GM12873 (cell line): ENCODE results near the gene HLCS.

ENCODE experiments used
- TF ChIP-seq, protein P1 (sequence below): IDR thresholded peaks from 2 replicates; pipeline ENCODE4 v1.5.1; 2012; ENCODE audit warnings: low read depth, mild to moderate bottlenecking, moderate library complexity, low read length, control low read depth; ENCODE audit not compliant: insufficient read depth; ENCODE audit errors: missing control alignments

The HLCS gene

DNA sequence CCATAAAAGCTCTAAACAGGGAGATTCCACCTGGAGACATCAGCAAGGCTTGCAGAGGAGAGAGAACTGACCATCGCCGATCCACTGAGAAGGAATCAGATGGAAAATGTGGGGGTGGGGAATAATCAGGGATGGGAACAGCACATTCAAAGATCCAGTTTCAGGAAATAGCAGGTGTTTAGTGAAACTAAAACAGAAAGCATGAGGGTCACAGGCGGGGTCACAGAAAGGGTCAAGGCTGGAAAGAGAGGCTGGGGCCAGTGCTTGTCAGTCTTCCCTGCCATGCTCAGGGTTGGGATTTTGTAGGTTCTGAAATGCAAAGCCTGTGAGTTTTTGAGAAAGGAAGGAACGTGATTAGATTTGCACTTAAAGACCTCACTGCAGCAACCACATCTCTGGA is 103.2 kb downstream of the HLCS start:
- TF ChIP-seq, protein P1, sequence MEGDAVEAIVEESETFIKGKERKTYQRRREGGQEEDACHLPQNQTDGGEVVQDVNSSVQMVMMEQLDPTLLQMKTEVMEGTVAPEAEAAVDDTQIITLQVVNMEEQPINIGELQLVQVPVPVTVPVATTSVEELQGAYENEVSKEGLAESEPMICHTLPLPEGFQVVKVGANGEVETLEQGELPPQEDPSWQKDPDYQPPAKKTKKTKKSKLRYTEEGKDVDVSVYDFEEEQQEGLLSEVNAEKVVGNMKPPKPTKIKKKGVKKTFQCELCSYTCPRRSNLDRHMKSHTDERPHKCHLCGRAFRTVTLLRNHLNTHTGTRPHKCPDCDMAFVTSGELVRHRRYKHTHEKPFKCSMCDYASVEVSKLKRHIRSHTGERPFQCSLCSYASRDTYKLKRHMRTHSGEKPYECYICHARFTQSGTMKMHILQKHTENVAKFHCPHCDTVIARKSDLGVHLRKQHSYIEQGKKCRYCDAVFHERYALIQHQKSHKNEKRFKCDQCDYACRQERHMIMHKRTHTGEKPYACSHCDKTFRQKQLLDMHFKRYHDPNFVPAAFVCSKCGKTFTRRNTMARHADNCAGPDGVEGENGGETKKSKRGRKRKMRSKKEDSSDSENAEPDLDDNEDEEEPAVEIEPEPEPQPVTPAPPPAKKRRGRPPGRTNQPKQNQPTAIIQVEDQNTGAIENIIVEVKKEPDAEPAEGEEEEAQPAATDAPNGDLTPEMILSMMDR, result no peak

DNA sequence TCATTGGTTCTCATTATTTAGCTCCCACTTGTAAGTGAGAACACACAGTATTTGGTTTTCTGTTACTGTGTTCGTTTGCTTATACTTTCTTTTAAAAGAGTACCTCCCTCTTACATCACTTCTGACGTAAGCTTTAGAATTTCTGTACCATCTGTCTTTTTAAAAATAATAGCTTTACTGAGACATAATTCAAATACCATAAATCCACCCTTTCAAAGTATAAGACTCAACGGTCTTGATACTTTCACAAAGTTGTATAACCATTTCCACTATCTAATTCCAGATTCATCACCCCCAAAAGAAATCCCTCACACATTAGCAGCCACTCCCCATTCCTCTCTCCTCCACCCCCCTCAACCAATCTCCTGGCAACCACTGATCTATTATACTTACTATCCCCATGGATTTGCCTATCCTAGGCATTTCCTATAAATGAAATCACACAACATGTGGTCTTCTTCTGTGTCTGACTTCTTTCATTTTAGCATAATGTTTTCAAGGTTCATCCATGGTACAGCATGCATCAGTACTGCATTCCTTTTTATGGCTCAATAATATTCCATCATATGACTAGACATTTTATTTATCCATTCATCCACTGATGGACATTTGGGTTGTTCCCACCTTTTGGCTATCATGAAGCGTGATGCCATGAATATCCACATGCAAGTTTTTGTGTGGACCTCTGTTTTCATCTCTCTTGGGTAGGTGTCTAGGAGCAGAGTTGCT is 104.7 kb downstream of the HLCS start:
- TF ChIP-seq, protein P1, result no peak

DNA sequence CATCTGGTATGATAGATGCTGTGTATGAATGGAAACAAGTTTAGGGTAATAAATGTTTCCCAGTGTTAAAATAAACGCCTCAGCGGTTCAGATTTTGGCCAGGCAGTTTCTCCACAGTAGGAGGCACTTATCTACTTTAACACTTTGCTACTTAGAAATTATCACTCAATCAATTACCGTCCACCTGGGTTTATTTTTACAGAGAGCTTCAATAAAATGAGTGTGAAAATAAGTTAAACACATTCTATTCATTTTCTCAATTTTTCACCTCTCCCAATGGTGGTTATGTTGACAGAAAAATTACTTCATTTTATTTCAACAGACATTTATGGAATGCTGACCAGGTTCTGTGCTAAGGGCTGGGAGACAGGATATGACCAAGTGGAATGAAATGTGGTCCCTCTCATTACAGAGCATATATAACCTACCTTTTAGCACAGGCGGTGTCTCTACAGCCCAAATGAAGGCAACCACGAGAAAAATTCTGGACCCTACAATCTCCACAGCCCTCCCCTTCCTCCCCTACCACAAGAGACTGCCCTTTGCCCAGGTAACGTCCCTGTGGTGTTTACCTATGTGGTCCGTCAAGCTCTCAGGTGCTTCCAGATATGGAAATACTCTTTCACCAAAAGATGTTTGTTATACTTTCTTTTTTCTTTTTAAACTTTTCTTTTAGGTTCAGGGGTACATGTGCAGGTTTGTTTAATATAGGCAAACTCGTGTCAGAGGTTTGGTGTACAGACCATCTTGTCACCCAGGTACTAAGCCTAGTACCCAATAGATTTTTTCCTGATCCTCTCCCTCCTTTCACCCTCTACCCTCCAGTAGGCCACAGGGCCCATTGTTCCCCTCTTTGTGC is 105.5 kb downstream of the HLCS start:
- TF ChIP-seq, protein P1, result no peak

DNA sequence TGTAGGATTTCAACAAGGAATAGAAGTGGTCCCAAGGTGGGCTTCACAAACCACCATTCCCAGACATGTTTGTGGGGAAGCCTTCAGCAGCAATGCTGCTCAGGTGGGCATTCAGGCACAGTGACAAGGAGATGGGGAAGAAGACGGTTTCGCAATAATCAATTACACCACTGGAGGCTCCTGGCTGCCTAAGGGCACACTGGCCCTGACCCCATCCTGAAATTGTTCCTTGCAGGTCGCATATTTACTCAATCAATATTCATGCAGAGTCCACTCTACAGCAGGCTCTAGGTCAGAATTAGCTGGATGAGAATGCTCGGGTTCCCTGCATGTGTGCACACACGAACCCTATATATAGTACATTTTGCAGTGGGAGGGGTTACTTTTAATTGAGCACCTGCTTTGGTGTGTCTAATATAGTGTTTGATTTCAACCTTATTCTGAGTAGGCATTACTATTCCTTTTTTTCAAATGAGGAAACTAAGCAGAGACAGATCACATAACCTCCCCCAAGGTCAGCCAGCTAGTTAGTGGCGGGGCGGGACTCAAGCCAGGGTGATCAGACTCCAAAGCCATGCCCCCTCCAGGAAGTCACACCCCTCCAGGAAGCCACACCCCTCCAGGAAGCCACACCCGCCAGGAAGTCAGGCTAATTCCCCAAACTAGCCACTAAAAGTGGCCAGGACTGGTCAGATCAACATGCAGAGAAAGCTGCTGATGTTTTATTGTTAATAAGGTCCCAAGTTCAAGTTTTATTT is 106.5 kb downstream of the HLCS start:
- TF ChIP-seq, protein P1, result peak; percentile 4

DNA sequence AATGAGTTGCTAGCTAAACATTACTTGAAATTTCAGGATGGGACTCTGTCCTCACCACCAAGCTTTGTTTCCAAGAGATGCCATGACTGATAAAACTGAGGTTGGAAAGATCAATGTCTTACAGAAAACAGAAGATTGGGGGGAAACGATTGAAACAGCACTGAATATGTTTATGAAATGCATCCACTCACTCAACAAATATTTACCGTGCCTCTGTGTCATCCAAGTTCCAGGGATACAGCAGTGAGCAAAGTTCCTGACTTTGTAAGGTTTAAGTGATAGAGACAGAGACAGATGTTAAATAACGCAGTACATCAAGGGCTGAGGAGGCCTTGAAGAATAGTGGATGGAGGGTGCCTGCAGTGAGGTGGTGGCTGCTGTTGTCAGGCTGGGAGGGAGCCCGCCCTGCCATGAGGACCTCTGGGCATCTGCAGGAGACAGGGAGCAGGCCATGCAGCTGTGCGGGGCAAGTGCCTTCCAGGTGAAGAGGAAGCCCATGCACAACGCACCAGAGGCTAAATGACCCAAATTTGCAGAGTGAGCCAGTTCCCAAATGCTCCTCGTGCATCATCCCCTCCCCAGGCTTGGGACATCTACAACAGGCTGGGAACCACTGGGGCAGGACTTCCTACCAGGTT is 108.0 kb downstream of the HLCS start:
- TF ChIP-seq, protein P1, result no peak

DNA sequence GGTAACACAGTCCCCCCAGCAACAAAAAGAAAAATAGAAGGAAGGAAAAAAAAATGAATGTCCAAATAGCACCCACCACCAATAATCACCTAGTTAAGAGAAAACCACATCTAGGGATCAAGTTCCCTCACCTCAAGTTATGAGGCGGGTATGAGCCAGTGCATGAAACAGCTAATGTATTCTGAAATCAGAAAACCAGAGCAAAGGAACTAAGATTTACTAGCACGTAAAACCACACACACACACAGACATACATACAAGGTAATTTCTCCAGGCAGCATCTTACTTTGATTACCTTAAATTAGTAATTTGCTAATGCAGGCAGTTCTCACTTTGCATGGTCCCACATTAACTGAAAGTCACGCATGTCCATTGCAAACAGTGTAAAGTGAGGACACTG is 109.8 kb downstream of the HLCS start:
- TF ChIP-seq, protein P1, result no peak

DNA sequence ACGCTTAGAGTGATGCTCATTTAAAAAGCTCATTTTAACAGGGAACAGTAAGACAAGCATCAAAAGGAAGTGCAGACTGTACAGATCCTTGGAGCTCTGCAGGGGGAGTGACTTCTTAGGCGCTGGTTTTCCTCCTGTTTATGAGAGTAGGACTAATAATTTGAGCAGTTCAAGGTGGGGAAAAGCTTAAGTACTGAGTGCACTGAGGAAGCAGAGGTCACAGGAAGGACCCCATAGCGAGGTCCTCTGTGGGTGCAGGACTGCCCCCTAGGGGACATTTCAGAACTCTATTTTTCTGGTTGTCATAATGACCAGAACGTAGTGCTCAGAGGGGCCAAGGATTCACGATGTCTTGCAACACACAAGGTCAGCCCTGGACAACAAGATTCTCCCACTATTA is 112.1 kb downstream of the HLCS start:
- TF ChIP-seq, protein P1, result peak; percentile 67
